ENCODE results near the gene SUMO2. TPM values are rescaled to one million over a fixed set of nuclear protein-coding genes. Genes with fewer than 3 reads are reported as not detected.

The SUMO2 gene
- total and polyA plus RNA-seq, 9 of the 15 experiments (the other 6 are each of a cell fraction or from before 2014, with no cell fraction given) = 157 to 733 (median 419) TPM

DNA sequence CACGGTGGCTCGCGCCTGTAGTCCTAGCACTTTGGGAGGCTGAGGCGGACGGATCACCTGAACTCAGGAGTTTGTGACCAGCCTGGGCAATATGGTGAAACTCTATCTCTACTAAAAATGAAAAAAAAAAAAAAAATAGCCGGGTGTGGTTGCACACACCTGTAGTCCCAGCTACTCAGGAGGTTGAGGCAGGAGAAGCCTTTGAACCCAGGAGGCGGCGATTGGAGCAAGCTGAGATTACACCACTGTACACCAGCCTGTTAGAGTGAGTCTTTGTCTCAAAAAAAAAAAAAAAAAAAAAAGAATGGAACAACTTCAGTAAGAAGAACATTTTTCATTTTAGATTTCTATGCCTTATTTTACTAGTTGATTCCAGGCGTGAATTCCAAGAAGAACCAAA lies 25.4 kb upstream of the SUMO2 start:
- POLR2A ChIA-PET = interaction anchor here (0.7 to 1.9 kb wide), 5 partner anchors 10 to 89 kb away, joined by 3 to 7 read pairs (median 6); no protein-coding TSS in a partner anchor
- Histone ChIP-seq H3K9me1 (ENCODE audit: control insufficient read depth, insufficient read depth, low read length) (no peaks in the 10 kb centered on the region), H4K20me1 (replicated peaks; ENCODE audit: control insufficient read depth, insufficient read depth, low read length) (no peaks in the 10 kb centered on the region), H3K27ac (ENCODE audit: extremely low read depth, low read depth, low read length) (no peak overlapping the region), H3K36me3 (ENCODE audit: control insufficient read depth, insufficient read depth, low read length) (peaks cover 47% of the 10 kb centered on the region), H3K4me3 (no peak overlapping the region), H3K27me3 (ENCODE audit: control insufficient read depth in 2 of 2, insufficient read depth in 2 of 2, low read length in 2 of 2) (no peaks in the 10 kb centered on the region), H3K79me2 (ENCODE audit: control insufficient read depth, insufficient read depth, low read length) (peaks cover 59% of the 10 kb centered on the region), H3K9ac (ENCODE audit: insufficient read depth in 1 of 2, low read depth in 2 of 2, low read length in 2 of 2) (0 out of 4 replicates have a peak overlapping the region, but pooled peaks of 1 of the 2 experiments have one; percentile 39), H2AFZ (ENCODE audit: low read depth, low read length) (no peak overlapping the region), H3K4me1 (replicated peaks in 1 of 2; ENCODE audit: control insufficient read depth in 2 of 2, insufficient read depth in 2 of 2, low read length in 2 of 2) (peaks cover 0 to 12% of the 10 kb centered on the region in 2 experiments; a peak in 3 of 5 replicates), H3K9me3 (replicated peaks; ENCODE audit: control insufficient read depth, insufficient read depth, low read depth, low read length) (no peaks in the 10 kb centered on the region), H3K4me2 (ENCODE audit: insufficient read depth, low read length) (no peak overlapping the region)
- intact Hi-C loops (cut with micrococcal nuclease) = no loop called here
- DNase-seq (ENCODE audit: extremely low read depth in 1 of 4, low spot score in 3 of 4) (no peak), FAIRE-seq (no peak), ATAC-seq (no peak)
- CTCF ChIA-PET (ENCODE audit: low intra/inter-chr PET ratio) = no interaction called here
- WGBS (ENCODE audit: insufficient coverage, low coverage, missing lambda C conversion rate) = 92% methylated on average over 9 of the region's 9 CpGs
- in situ Hi-C loops (cut with MboI) = no loop called here
- BruUV-seq (replicated peaks) = no TSS peak
- TF ChIP-seq JUNB (CRISPR knock-in tag; conservative IDR thresholded peaks at IDR 0.05) (no peak), ZNF124 (CRISPR knock-in tag; IDR thresholded peaks at IDR 0.05) (no peak), SRSF3 (IDR thresholded peaks at IDR 0.05; ENCODE audit: insufficient read depth, low read length) (no peak), ZKSCAN3 (CRISPR knock-in tag; IDR thresholded peaks at IDR 0.05) (no peak), YBX1 (IDR thresholded peaks at IDR 0.05) (no peak), ATF3 (IDR thresholded peaks at IDR 0.05) (no peak), ATF3 (CRISPR knock-in tag; conservative IDR thresholded peaks at IDR 0.05) (no peak), EP400 (IDR thresholded peaks at IDR 0.05) (no peak), ERF (CRISPR knock-in tag; IDR thresholded peaks at IDR 0.05) (no peak), SNIP1 (IDR thresholded peaks at IDR 0.05; ENCODE audit: low read depth) (no peak), ZFP1 (CRISPR knock-in tag; IDR thresholded peaks at IDR 0.05) (no peak), ZHX1 (conservative IDR thresholded peaks at IDR 0.05; ENCODE audit: low read length) (no peak), NBN (IDR thresholded peaks at IDR 0.05; ENCODE audit: low read depth) (no peak), CHD4 (IDR thresholded peaks at IDR 0.05; ENCODE audit: insufficient read depth, insufficient replicate concordance, low read depth, low read length, poor library complexity, severe bottlenecking) (no peak), SP2 (IDR thresholded peaks at IDR 0.05; ENCODE audit: extremely low read depth, low read depth, low read length, poor library complexity, severe bottlenecking) (no peak), ZNF121 (CRISPR knock-in tag; conservative IDR thresholded peaks at IDR 0.05) (no peak), SETDB1 (IDR thresholded peaks at IDR 0.05; ENCODE audit: low read length) (no peak)

Data from K562 (cell line).